ENCODE measurements around the gene ARRDC3.
A peak's percentile ranks its signal among the peaks of the same experiment; 100 is the strongest.
"Not testable (repeated sequence)": the region's sequence is repeated elsewhere in the genome, so short reads cannot be mapped to it uniquely, and the experiment has no call there.

The ARRDC3 gene

GRCh38 chr5:91359962-91360609 is 23.0 kb downstream of the ARRDC3 start:
- peak; percentile 69 for DNase-seq (ENCODE audit: low read depth, low spot score)

- DNase-seq (ENCODE audit: low read depth, low spot score), result no peak
Measured at GRCh38 chr5:91357806-91358205, 25.3 kb downstream of the ARRDC3 start.

- no peak for DNase-seq (ENCODE audit: low read depth, low spot score)
Measured at GRCh38 chr5:91357012-91357634, 26.0 kb downstream of the ARRDC3 start.

- DNase-seq (ENCODE audit: low read depth, low spot score), result not testable (repeated sequence)
Measured at GRCh38 chr5:91354867-91355266, 28.2 kb downstream of the ARRDC3 start.

GRCh38 chr5:91352831-91353695 is 30.1 kb downstream of the ARRDC3 start:
- DNase-seq (ENCODE audit: low read depth, low spot score), result no peak

GRCh38 chr5:91345461-91345860 is 37.7 kb downstream of the ARRDC3 start:
- DNase-seq (ENCODE audit: low read depth, low spot score), result no peak

GRCh38 chr5:91344661-91345200 is 38.4 kb downstream of the ARRDC3 start:
- not testable (repeated sequence) for DNase-seq (ENCODE audit: low read depth, low spot score)

- DNase-seq (ENCODE audit: low read depth, low spot score), result no peak
Measured at GRCh38 chr5:91343916-91344315, 39.2 kb downstream of the ARRDC3 start.

- not testable (repeated sequence) for DNase-seq (ENCODE audit: low read depth, low spot score)
Measured at GRCh38 chr5:91342931-91343330, 40.2 kb downstream of the ARRDC3 start.

- no peak for DNase-seq (ENCODE audit: low read depth, low spot score)
Measured at GRCh38 chr5:91341154-91341553, 42.0 kb downstream of the ARRDC3 start.

- DNase-seq (ENCODE audit: low read depth, low spot score), result no peak
Measured at GRCh38 chr5:91340532-91340931, 42.6 kb downstream of the ARRDC3 start.

- DNase-seq (ENCODE audit: low read depth, low spot score), result peak; percentile 77
Measured at GRCh38 chr5:91339063-91339705, 43.9 kb downstream of the ARRDC3 start.

GRCh38 chr5:91332267-91333045 is 50.7 kb downstream of the ARRDC3 start:
- peak; percentile 77 for DNase-seq (ENCODE audit: low read depth, low spot score)

- no peak for DNase-seq (ENCODE audit: low read depth, low spot score)
Measured at GRCh38 chr5:91331705-91332104, 51.4 kb downstream of the ARRDC3 start.

GRCh38 chr5:91329283-91329682 is 53.8 kb downstream of the ARRDC3 start:
- DNase-seq (ENCODE audit: low read depth, low spot score), result no peak

GRCh38 chr5:91328743-91329142 is 54.4 kb downstream of the ARRDC3 start:
- no peak for DNase-seq (ENCODE audit: low read depth, low spot score)

- not testable (repeated sequence) for DNase-seq (ENCODE audit: low read depth, low spot score)
Measured at GRCh38 chr5:91322981-91323380, 60.1 kb downstream of the ARRDC3 start.

GRCh38 chr5:91319667-91320066 is 63.5 kb downstream of the ARRDC3 start:
- DNase-seq (ENCODE audit: low read depth, low spot score), result no peak

- DNase-seq (ENCODE audit: low read depth, low spot score), result no peak
Measured at GRCh38 chr5:91318724-91319123, 64.4 kb downstream of the ARRDC3 start.
